Keratinocyte (primary cell): ENCODE results near the gene MYLIP. TPM values are rescaled to one million over a fixed set of nuclear protein-coding genes. Genes with fewer than 3 reads are reported as not detected.

Experiments used
- DNase-seq: peaks from one replicate; pipeline ENCODE4 v3.0.0-alpha.2; 2011; ENCODE audit warnings: low read depth, missing footprints, low spot score
- FAIRE-seq: peaks from 2 replicates; lab custom pipeline; 2011; peaks lifted over from hg19 to GRCh38; lab: Jason Lieb, UNC
- H2AFZ ChIP-seq: 2 replicates; pipeline ENCODE4 v1.6.0; 2012; ENCODE audit warnings: low read length, control low read depth, inconsistent platforms; ENCODE audit not compliant: control insufficient read depth
- H3K27ac ChIP-seq: 2 replicates; pipeline ENCODE4 v1.5.1; 2011; ENCODE audit warnings: low read length; ENCODE audit not compliant: control insufficient read depth, insufficient read depth
- H3K27me3 ChIP-seq: 3 replicates; pipeline ENCODE4 v1.6.0; 2011; ENCODE audit warnings: low read length; ENCODE audit not compliant: control insufficient read depth, insufficient read depth; ENCODE audit errors: extremely low read depth
- H3K36me3 ChIP-seq, 2 experiments: 2 replicates in 1 of 2; 3 replicates in 1 of 2; pipeline ENCODE4 v1.5.1; 2011; ENCODE audit warnings: low read length in 2 of 2, mild to moderate bottlenecking in 1 of 2; ENCODE audit not compliant: control insufficient read depth in 2 of 2, insufficient read depth in 2 of 2; ENCODE audit errors: extremely low read depth in 1 of 2
- H3K4me1 ChIP-seq: 3 replicates; pipeline ENCODE4 v1.5.1; 2011; ENCODE audit warnings: low read length; ENCODE audit not compliant: control insufficient read depth, insufficient read depth; ENCODE audit errors: extremely low read depth
- H3K4me2 ChIP-seq: 3 replicates; pipeline ENCODE4 v1.6.0; 2011; ENCODE audit warnings: low read depth, low read length; ENCODE audit not compliant: control insufficient read depth, insufficient read depth; ENCODE audit errors: extremely low read depth
- H3K4me3 ChIP-seq, 3 experiments: fragments of 200-600 bp in 1 of 3; sonication (generic) in 1 of 3; 2 replicates in 2 of 3; 3 replicates in 1 of 3; pipeline ENCODE4 v1.5.1; 2011 to 2016; ENCODE audit warnings: low read length in 3 of 3, mild to moderate bottlenecking in 3 of 3, control low read depth in 2 of 3, inconsistent platforms in 1 of 3, low read depth in 1 of 3, mixed read lengths in 1 of 3, mixed run types in 1 of 3, moderate library complexity in 1 of 3; ENCODE audit not compliant: control insufficient read depth in 2 of 3, insufficient read depth in 2 of 3; ENCODE audit errors: extremely low read depth in 1 of 3
- H3K79me2 ChIP-seq: 2 replicates; pipeline ENCODE4 v1.6.0; 2012; ENCODE audit warnings: low read length; ENCODE audit not compliant: control insufficient read depth, insufficient read depth
- H3K9ac ChIP-seq: 3 replicates; pipeline ENCODE4 v1.6.0; 2011; ENCODE audit warnings: low read length; ENCODE audit not compliant: control insufficient read depth, insufficient read depth; ENCODE audit errors: extremely low read depth
- H3K9me1 ChIP-seq: 3 replicates; pipeline ENCODE4 v1.6.0; 2011; ENCODE audit warnings: low read length; ENCODE audit not compliant: control insufficient read depth, insufficient read depth; ENCODE audit errors: extremely low read depth
- H3K9me3 ChIP-seq: 2 replicates; pipeline ENCODE4 v1.5.1; 2012; ENCODE audit warnings: low read depth, low read length; ENCODE audit not compliant: control insufficient read depth
- H4K20me1 ChIP-seq: 3 replicates; pipeline ENCODE4 v1.6.0; 2011; ENCODE audit warnings: low read length; ENCODE audit not compliant: control insufficient read depth, insufficient read depth; ENCODE audit errors: extremely low read depth
- EZH2 ChIP-seq: IDR thresholded peaks from one replicate; pipeline ENCODE4 v1.6.1; 2012; ENCODE audit warnings: inconsistent platforms, mild to moderate bottlenecking, low read length, moderate library complexity
- dilution Hi-C: fragments of 300-500 bp; cut with MboI; formaldehyde crosslinking; loops from one replicate; pipeline ENCODE4 v1.7.0; 2020; ENCODE audit warnings: low sequenced_read_pairs; ENCODE audit not compliant: extremely low pct_ligation_motif_present
- polyA plus RNA-seq, 5 experiments: library from polyadenylated mRNA; depleted of rRNA in 3 of 5; stranded (reverse) in 3 of 5; stranded (forward) in 1 of 5; unstranded in 1 of 5; fragments of >200 nt; gene quantifications; 1 replicate in 1 of 5; 2 replicates in 3 of 5; 3 replicates in 1 of 5; pipeline versions ENCODE4 v1.2.1 to v1.2.3, GENCODE V29; 2011 to 2012; ENCODE audit warnings: missing spikeins in 2 of 5, low read depth in 1 of 5, low replicate concordance in 1 of 5
- TF ChIP-seq, protein P1 (sequence below), 3 experiments: IDR thresholded peaks in 1 of 3; conservative IDR thresholded peaks in 1 of 3; optimal IDR thresholded peaks in 1 of 3; 2 replicates in 2 of 3; 3 replicates in 1 of 3; pipeline versions ENCODE3 to v1.5.1; 2011; ENCODE audit warnings: low read length in 3 of 3, mild to moderate bottlenecking in 3 of 3, moderate library complexity in 2 of 3, control low read depth in 1 of 3, inconsistent platforms in 1 of 3; ENCODE audit not compliant: insufficient read depth in 2 of 3; ENCODE audit errors: extremely low read depth in 1 of 3

Gene MYLIP
- polyA plus RNA-seq, 1 donor (not counting 4 experiments of a cell fraction or from before 2014, with no cell fraction given) = 5.8 TPM

DNA sequence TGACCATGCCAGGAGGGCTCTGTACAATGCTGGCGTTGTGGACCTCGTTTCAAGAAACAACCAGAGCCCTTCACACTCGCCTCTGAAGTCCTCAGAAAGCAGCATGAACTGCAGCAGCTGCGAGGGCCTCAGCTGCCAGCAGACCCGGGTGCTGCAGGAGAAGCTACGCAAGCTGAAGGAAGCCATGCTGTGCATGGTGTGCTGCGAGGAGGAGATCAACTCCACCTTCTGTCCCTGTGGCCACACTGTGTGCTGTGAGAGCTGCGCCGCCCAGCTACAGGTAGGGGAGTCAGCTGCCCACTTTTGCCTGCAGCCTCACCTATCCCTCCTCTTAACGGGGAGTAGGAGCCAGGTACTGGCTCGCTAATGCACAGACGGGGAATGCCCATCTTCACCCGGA is 16.2 kb downstream of the MYLIP start:
- DNase-seq (no peak), FAIRE-seq (no peak)
- no peak overlapping the region for H3K4me3 ChIP-seq
- no peak overlapping the region for H3K27ac ChIP-seq
- dilution Hi-C loops = no loop called here
- H3K4me1 ChIP-seq = no peaks in the 10 kb centered on the region
- no peaks in the 10 kb centered on the region for H3K27me3 ChIP-seq
- H2AFZ ChIP-seq = no peak overlapping the region
- no peaks in the 10 kb centered on the region for H3K9me1 ChIP-seq
- H4K20me1 ChIP-seq = no peaks in the 10 kb centered on the region
- H3K4me2 ChIP-seq = no peak overlapping the region
- H3K9ac ChIP-seq = no peak overlapping the region
- no peaks in the 10 kb centered on the region for H3K79me2 ChIP-seq
- no peaks in the 10 kb centered on the region for H3K36me3 ChIP-seq
- no peaks in the 10 kb centered on the region for H3K9me3 ChIP-seq
- TF ChIP-seq, protein P1, sequence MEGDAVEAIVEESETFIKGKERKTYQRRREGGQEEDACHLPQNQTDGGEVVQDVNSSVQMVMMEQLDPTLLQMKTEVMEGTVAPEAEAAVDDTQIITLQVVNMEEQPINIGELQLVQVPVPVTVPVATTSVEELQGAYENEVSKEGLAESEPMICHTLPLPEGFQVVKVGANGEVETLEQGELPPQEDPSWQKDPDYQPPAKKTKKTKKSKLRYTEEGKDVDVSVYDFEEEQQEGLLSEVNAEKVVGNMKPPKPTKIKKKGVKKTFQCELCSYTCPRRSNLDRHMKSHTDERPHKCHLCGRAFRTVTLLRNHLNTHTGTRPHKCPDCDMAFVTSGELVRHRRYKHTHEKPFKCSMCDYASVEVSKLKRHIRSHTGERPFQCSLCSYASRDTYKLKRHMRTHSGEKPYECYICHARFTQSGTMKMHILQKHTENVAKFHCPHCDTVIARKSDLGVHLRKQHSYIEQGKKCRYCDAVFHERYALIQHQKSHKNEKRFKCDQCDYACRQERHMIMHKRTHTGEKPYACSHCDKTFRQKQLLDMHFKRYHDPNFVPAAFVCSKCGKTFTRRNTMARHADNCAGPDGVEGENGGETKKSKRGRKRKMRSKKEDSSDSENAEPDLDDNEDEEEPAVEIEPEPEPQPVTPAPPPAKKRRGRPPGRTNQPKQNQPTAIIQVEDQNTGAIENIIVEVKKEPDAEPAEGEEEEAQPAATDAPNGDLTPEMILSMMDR (optimal IDR thresholded peaks at IDR 0.05 in 1 of 3, IDR thresholded peaks at IDR 0.05 in 1 of 3, conservative IDR thresholded peaks at IDR 0.05 in 1 of 3; ENCODE audit: extremely low read depth in 1 of 3, insufficient read depth in 2 of 3, low read length in 3 of 3) = no peak
- no peak for TF ChIP-seq EZH2

DNA sequence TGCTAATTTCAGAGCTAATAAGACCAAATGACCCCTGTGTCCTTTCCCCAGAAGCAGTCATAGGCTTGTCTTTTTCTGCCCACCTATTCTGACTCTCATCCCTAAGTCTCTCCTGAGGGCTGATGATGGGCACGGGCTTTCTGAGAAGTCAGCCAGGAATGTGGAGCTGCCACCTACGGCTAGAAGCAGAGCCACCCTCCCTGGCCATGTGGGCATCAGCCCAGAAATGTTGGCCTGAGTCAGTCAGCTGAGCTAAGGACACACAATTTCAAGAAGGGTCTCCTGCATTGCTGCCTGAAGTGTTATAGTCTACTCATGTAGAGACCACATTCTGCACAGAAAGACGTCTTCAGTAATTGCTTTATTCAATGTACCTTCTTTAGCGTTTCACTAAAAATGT is 17.1 kb downstream of the MYLIP start:
- TF ChIP-seq, protein P1 (optimal IDR thresholded peaks at IDR 0.05 in 1 of 3, IDR thresholded peaks at IDR 0.05 in 1 of 3, conservative IDR thresholded peaks at IDR 0.05 in 1 of 3; ENCODE audit: extremely low read depth in 1 of 3, insufficient read depth in 2 of 3, low read length in 3 of 3) = no peak
- TF ChIP-seq EZH2 = no peak
- H4K20me1 ChIP-seq = no peaks in the 10 kb centered on the region
- H2AFZ ChIP-seq = no peak overlapping the region
- H3K4me3 ChIP-seq = no peak overlapping the region
- H3K9me1 ChIP-seq = no peaks in the 10 kb centered on the region
- H3K27me3 ChIP-seq = no peaks in the 10 kb centered on the region
- H3K36me3 ChIP-seq = no peaks in the 10 kb centered on the region
- no peaks in the 10 kb centered on the region for H3K4me1 ChIP-seq
- FAIRE-seq (no peak), DNase-seq (no peak)
- no peak overlapping the region for H3K9ac ChIP-seq
- dilution Hi-C loops = no loop called here
- no peaks in the 10 kb centered on the region for H3K79me2 ChIP-seq
- no peak overlapping the region for H3K4me2 ChIP-seq
- no peak overlapping the region for H3K27ac ChIP-seq
- H3K9me3 ChIP-seq = no peaks in the 10 kb centered on the region
